ENCODE measurements around the gene SSMEM1. TPM values are rescaled to one million over a fixed set of nuclear protein-coding genes. Genes with fewer than 3 reads are reported as not detected.
A peak's percentile ranks its signal among the peaks of the same experiment; 100 is the strongest.

The SSMEM1 gene
- total and polyA plus RNA-seq, 9 of the 15 experiments (the other 6 are each of a cell fraction or from before 2014, with no cell fraction given) = 0.10 to 0.28 (median 0.18) TPM; not detected in 4

GRCh38 chr7:130256704-130257103 lies 49.0 kb downstream of the SSMEM1 start (continued):
- TF ChIP-seq CEBPG (CRISPR knock-in tag; IDR thresholded peaks at IDR 0.05) = no peak
- no peak for TF ChIP-seq CEBPG (tag; conservative IDR thresholded peaks at IDR 0.05 in 1 of 2, IDR thresholded peaks at IDR 0.05 in 1 of 2)
- no peak for TF ChIP-seq ZNF280B (CRISPR knock-in tag; IDR thresholded peaks at IDR 0.05)

- ChIA-PET POLR2A (no interaction called here), CTCF (ENCODE audit: low intra/inter-chr PET ratio) (no interaction called here)
- Histone ChIP-seq H2AFZ (ENCODE audit: low read depth, low read length) (no peak overlapping the region), H4K20me1 (replicated peaks; ENCODE audit: control insufficient read depth, insufficient read depth, low read length) (no peaks in the 10 kb centered on the region), H3K4me2 (ENCODE audit: insufficient read depth, low read length) (no peak overlapping the region), H3K36me3 (ENCODE audit: control insufficient read depth, insufficient read depth, low read length) (no peaks in the 10 kb centered on the region), H3K27ac (ENCODE audit: extremely low read depth, low read depth, low read length) (no peak overlapping the region), H3K79me2 (ENCODE audit: control insufficient read depth, insufficient read depth, low read length) (no peaks in the 10 kb centered on the region), H3K27me3 (ENCODE audit: control insufficient read depth in 2 of 2, insufficient read depth in 2 of 2, low read length in 2 of 2) (peaks cover 0 to 7% of the 10 kb centered on the region in 2 experiments; a peak in 2 of 5 replicates), H3K4me1 (replicated peaks in 1 of 2; ENCODE audit: control insufficient read depth in 2 of 2, insufficient read depth in 2 of 2, low read length in 2 of 2) (no peaks in the 10 kb centered on the region), H3K9me3 (replicated peaks; ENCODE audit: control insufficient read depth, insufficient read depth, low read depth, low read length) (peaks cover 7% of the 10 kb centered on the region), H3K9ac (ENCODE audit: insufficient read depth in 1 of 2, low read depth in 2 of 2, low read length in 2 of 2) (no peak overlapping the region), H3K4me3 (no peak overlapping the region), H3K9me1 (ENCODE audit: control insufficient read depth, insufficient read depth, low read length) (no peaks in the 10 kb centered on the region)
- in situ Hi-C loops (cut with MboI) = no loop called here
- no peak for ATAC-seq
- intact Hi-C loops (cut with micrococcal nuclease) = no loop called here
- DNase-seq (ENCODE audit: extremely low read depth in 1 of 4, low spot score in 3 of 4) = no peak
- no peak for FAIRE-seq
- WGBS (ENCODE audit: insufficient coverage, low coverage, missing lambda C conversion rate) = 0% methylated on average over 1 of the region's 1 CpG
- no TSS peak for BruUV-seq (replicated peaks)
- no peak for TF ChIP-seq SLC30A9 (CRISPR knock-in tag; IDR thresholded peaks at IDR 0.05)
- TF ChIP-seq HLTF (IDR thresholded peaks at IDR 0.05) = peak; percentile 99
- no peak for TF ChIP-seq MNT (conservative IDR thresholded peaks at IDR 0.05)
- no peak for TF ChIP-seq STAT6 (CRISPR knock-in tag; IDR thresholded peaks at IDR 0.05)
- TF ChIP-seq FOXK2 (conservative IDR thresholded peaks at IDR 0.05 in 1 of 2, IDR thresholded peaks at IDR 0.05 in 1 of 2; ENCODE audit: low read depth in 2 of 2) = no peak
- TF ChIP-seq U2AF1 (optimal IDR thresholded peaks at IDR 0.05; ENCODE audit: low read depth, low read length) = no peak
- no peak for TF ChIP-seq ZNF408 (CRISPR knock-in tag; IDR thresholded peaks at IDR 0.05; ENCODE audit: low read depth)
- TF ChIP-seq ZNF280B (CRISPR knock-in tag; IDR thresholded peaks at IDR 0.05) = peak; percentile 91
- no peak for TF ChIP-seq ZKSCAN1 (IDR thresholded peaks at IDR 0.05; ENCODE audit: low read depth, low read length)
- TF ChIP-seq KLF1 (tag; IDR thresholded peaks at IDR 0.05) = no peak
- TF ChIP-seq NR1H2 (CRISPR knock-in tag; IDR thresholded peaks at IDR 0.05) = no peak
Observed at GRCh38 chr7:130258494-130259078, 50.9 kb downstream of the SSMEM1 start.
